Upper lobe of left lung (tissue), 6 donors: ENCODE results near the gene AATF. TPM values are rescaled to one million over a fixed set of nuclear protein-coding genes. Genes with fewer than 3 reads are reported as not detected.

ENCODE experiments used
- ATAC-seq, 2 donors: fragments of 200-7000 bp; cut with Tn5 transposase; one replicate each; pipeline ENCODE4 v1.9.1; 2022; ENCODE audit warnings: mild to moderate bottlenecking in 2 of 2, moderate library complexity in 2 of 2; ENCODE audit not compliant: low FRiP score in 2 of 2
- DNase-seq, 2 donors: peaks; one replicate each; pipeline ENCODE4 v3.0.0-alpha.2; 2019 to 2020
- H3K27ac ChIP-seq, 4 donors: fragments of 200-600 bp; sonication (generic); one replicate each; pipeline ENCODE4 v1.5.1; 2016 to 2019
- H3K27me3 ChIP-seq, 4 donors: fragments of 200-600 bp; sonication (generic); one replicate each; pipeline ENCODE4 v1.5.1; 2017 to 2019
- H3K36me3 ChIP-seq, 4 donors: fragments of 200-600 bp; sonication (generic); one replicate each; pipeline ENCODE4 v1.5.1; 2016 to 2019
- H3K4me1 ChIP-seq, 4 donors: fragments of 200-600 bp; sonication (generic); one replicate each; pipeline ENCODE4 v1.5.1; 2018 to 2019
- H3K4me3 ChIP-seq, 4 donors: fragments of 200-600 bp; sonication (generic); one replicate each; pipeline ENCODE4 v1.5.1; 2017 to 2019; ENCODE audit warnings: mild to moderate bottlenecking in 2 of 4, moderate library complexity in 1 of 4
- H3K9me3 ChIP-seq, 4 donors: fragments of 200-600 bp; sonication (generic); one replicate each; pipeline ENCODE4 v1.5.1; 2018 to 2019
- EP300 ChIP-seq, 4 donors: sonication (generic); formaldehyde crosslinking; IDR thresholded peaks; one replicate each; pipeline ENCODE4 v1.5.1; 2017; ENCODE audit warnings: antibody characterized with exemption in 4 of 4, control low read depth in 2 of 4
- POLR2A ChIP-seq, 4 donors: fragments of 450-650 bp; IDR thresholded peaks; one replicate each; pipeline ENCODE4 v1.5.1; 2016 to 2017; ENCODE audit warnings: antibody characterized with exemption in 4 of 4, mild to moderate bottlenecking in 2 of 4
- POLR2AphosphoS5 ChIP-seq, 2 donors: sonication (generic); formaldehyde crosslinking; IDR thresholded peaks; one replicate each; pipeline ENCODE4 v1.5.1; 2017; ENCODE audit warnings: antibody characterized with exemption in 2 of 2
- WGBS, 2 donors: methylation state at CpG; one replicate each; pipeline ENCODE4 v1.1.5; 2017 to 2018; 5-methylcytosine and 5-hydroxymethylcytosine counted together
- total RNA-seq, 6 donors: library from RNA; depleted of rRNA in 4 of 6; stranded (reverse); fragments of >200 nt in 4 of 6; gene quantifications; one replicate each; pipeline versions ENCODE4 v1.1.0 to v1.2.1, GENCODE V29; 2016 to 2021
- TF ChIP-seq, protein P1 (sequence below), 6 experiments: fragments of 450-650 bp in 4 of 6; fragments of 200-600 bp in 2 of 6; sonication (generic) in 2 of 6; IDR thresholded peaks; one replicate each; pipeline ENCODE4 v1.5.1; 2016 to 2019; ENCODE audit warnings: antibody characterized with exemption in 6 of 6
- donor health status: DM: no; HTN: no; CAD: no; lungs with moderate emphysema.
- donor health status: DM: no; HTN: yes; CAD: no; lungs with severe emphysema.

The AATF gene
- total RNA-seq, 6 donors from 2014 or later, result 30.7 to 45.4 (median 37.3) TPM

DNA sequence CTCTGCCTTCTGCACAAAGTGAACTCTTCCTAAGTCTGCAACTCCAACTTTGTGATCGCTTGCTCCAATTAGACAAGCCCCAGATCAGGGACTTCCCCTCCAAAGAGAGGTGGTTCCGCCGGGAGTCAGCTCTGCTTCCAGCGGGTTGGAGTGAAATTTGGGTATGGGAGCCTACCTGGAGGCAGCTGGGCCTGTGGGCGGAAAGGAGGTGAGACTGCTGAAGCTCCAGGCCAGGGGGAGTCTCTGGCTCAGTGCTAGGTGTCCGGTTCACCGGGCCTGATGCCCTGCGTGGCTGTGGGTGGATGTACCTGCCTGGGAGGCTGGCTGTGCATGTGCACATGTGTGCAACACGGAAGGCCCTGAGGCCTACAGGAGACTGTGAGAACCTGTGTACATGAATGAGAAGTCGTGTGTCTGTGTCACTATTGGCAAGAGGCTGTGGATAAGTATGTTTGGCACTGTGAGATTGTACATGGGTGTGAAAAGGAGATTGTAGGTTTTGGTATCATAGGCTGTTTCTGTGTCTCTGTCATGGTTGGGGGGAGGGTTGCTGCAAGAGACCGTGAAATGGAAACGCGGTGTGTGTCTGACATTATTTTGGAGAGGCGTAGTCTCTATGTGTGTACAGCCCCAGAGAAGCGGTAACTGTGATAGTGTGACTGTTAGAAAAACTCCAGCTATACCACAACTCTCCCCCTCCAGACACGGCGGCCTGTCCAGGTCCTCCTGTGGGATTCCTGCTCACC is 7.3 kb upstream of the AATF start:
- no peak overlapping the region for H3K4me3 ChIP-seq

DNA sequence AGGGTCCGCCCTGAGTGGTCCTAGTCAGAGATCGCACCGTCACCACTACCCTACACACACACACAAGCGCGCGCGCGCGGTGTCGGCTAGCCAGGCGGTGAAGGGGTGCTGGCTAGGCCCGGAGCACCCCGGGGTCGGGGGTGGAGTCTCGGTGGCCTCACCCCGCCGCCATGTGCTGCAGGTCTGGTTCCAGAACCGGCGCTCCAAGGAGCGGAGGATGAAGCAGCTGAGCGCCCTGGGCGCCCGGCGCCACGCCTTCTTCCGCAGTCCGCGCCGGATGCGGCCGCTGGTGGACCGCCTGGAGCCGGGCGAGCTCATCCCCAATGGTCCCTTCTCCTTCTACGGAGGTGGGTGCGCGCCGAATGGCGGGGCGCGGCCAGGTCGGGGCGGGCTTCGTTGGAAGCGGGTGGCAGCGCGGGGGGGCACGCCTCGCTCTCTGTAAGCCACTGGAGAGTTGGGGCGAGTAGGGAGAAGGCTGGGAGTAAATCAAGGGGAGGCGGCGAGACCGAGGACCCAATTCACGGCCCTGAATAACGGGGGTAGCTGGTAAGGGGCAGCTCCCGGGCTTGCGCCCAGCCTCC is 6.6 kb upstream of the AATF start:
- ATAC-seq (peak in 1 of 2 donors; percentile 29), DNase-seq (peak in 1 of 2 donors; percentile 85)
- peak overlapping the region in 3 of 4 donors; percentile 3 to 26 (median 14) for H3K4me3 ChIP-seq

More for the DNA sequence above, 7.3 kb upstream of the AATF start:
- TF ChIP-seq POLR2AphosphoS5 (IDR thresholded peaks at IDR 0.05), result no peak
- TF ChIP-seq POLR2A (IDR thresholded peaks at IDR 0.05), result no peak
- Histone ChIP-seq H3K36me3 (no peaks in the 10 kb centered on the region), H3K27ac (no peak overlapping the region), H3K27me3 (peaks cover 6 to 94% (median 80%) of the 10 kb centered on the region in 4 donors), H3K4me1 (peaks cover 27 to 53% (median 40%) of the 10 kb centered on the region in 4 donors), H3K9me3 (no peaks in the 10 kb centered on the region)
- ATAC-seq (no peak), DNase-seq (peak in 1 of 2 donors; percentile 22)
- WGBS, 2 donors, result 21 to 29% methylated on average over 16 to 17 of the region's 17 CpGs

GRCh38 chr17:36942631-36943125 is 6.1 kb upstream of the AATF start:
- Histone ChIP-seq H3K36me3 (no peaks in the 10 kb centered on the region), H3K9me3 (no peaks in the 10 kb centered on the region), H3K27me3 (peaks cover 6 to 94% (median 72%) of the 10 kb centered on the region in 4 donors), H3K27ac (no peak overlapping the region), H3K4me1 (peaks cover 15 to 41% (median 28%) of the 10 kb centered on the region in 4 donors), H3K4me3 (peak overlapping the region in 3 of 4 donors; percentile 3 to 26 (median 14))
- 8 to 9% methylated on average over 16 to 49 of the region's 59 CpGs for WGBS, 2 donors
- TF ChIP-seq, protein P1, sequence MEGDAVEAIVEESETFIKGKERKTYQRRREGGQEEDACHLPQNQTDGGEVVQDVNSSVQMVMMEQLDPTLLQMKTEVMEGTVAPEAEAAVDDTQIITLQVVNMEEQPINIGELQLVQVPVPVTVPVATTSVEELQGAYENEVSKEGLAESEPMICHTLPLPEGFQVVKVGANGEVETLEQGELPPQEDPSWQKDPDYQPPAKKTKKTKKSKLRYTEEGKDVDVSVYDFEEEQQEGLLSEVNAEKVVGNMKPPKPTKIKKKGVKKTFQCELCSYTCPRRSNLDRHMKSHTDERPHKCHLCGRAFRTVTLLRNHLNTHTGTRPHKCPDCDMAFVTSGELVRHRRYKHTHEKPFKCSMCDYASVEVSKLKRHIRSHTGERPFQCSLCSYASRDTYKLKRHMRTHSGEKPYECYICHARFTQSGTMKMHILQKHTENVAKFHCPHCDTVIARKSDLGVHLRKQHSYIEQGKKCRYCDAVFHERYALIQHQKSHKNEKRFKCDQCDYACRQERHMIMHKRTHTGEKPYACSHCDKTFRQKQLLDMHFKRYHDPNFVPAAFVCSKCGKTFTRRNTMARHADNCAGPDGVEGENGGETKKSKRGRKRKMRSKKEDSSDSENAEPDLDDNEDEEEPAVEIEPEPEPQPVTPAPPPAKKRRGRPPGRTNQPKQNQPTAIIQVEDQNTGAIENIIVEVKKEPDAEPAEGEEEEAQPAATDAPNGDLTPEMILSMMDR (IDR thresholded peaks at IDR 0.05), result no peak
- no peak for TF ChIP-seq POLR2AphosphoS5 (IDR thresholded peaks at IDR 0.05)
- TF ChIP-seq EP300 (IDR thresholded peaks at IDR 0.05), result no peak
- no peak for TF ChIP-seq POLR2A (IDR thresholded peaks at IDR 0.05)
- DNase-seq (peak in 1 of 2 donors; percentile 82), ATAC-seq (no peak)

More for the DNA sequence above, 6.6 kb upstream of the AATF start:
- Histone ChIP-seq H3K36me3 (no peaks in the 10 kb centered on the region), H3K27ac (no peak overlapping the region), H3K9me3 (no peaks in the 10 kb centered on the region), H3K27me3 (peaks cover 6 to 94% (median 77%) of the 10 kb centered on the region in 4 donors), H3K4me1 (peaks cover 20 to 47% (median 33%) of the 10 kb centered on the region in 4 donors)
- TF ChIP-seq POLR2AphosphoS5 (IDR thresholded peaks at IDR 0.05) (no peak), POLR2A (IDR thresholded peaks at IDR 0.05) (no peak), EP300 (IDR thresholded peaks at IDR 0.05) (no peak)
- TF ChIP-seq, protein P1 (IDR thresholded peaks at IDR 0.05), result no peak
- WGBS, 2 donors, result 8 to 14% methylated on average over 10 to 57 of the region's 57 CpGs

DNA sequence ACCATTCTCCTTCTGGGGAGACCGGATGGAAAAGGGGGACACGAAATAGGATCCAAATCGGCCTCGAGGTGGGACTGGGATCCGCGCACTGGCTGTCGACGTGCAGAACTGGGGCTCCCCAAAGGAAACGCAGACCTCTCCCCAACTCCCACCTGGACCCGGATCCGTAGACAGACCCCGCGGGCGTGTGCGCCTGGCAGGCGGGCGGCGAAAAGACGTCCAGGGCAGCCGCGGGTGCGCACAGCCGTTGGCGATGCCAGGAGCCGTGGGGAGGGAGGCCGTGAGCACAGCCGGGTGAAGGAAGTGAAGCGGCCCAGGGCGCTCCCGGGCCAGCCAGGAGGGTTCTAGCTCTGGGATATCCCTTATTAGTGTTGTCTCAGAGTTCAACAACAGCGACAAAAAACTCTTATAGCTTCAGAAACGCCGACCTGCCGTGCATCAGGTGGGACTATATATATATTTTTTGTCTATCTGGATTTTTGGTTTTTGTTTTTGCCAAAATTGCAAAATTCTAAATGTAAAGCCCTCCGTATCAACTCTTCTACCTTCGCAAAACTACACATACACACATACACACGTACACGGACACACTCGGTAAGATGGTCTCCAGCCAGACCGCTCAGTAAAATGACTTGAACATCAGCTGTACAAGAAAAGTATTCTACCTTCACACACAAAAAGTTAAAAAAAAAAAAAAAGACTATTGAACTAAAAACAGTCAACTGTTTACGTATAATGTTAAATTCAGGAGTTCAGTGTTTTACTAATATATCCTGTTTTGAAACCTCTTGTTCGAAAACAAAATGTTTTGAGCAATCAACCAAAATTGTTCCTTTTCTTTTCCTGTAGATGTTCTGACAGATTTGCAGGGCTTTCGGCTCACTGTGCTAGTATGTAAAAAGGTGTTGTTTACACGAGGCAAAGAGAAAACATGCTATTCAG is 5.2 kb upstream of the AATF start:
- Histone ChIP-seq H3K27me3 (peaks cover 6 to 85% (median 63%) of the 10 kb centered on the region in 4 donors), H3K4me3 (no peak overlapping the region), H3K4me1 (peaks cover 14 to 40% (median 26%) of the 10 kb centered on the region in 4 donors), H3K36me3 (no peaks in the 10 kb centered on the region), H3K27ac (no peak overlapping the region), H3K9me3 (no peaks in the 10 kb centered on the region)
- ATAC-seq (no peak), DNase-seq (peak in 1 of 2 donors; percentile 72)
- TF ChIP-seq POLR2AphosphoS5 (IDR thresholded peaks at IDR 0.05) (no peak), EP300 (IDR thresholded peaks at IDR 0.05) (no peak), POLR2A (IDR thresholded peaks at IDR 0.05) (no peak)
- TF ChIP-seq, protein P1 (IDR thresholded peaks at IDR 0.05), result no peak
- 16% methylated on average over 44 of the region's 44 CpGs for WGBS, 2 donors
